Heart left ventricle (tissue), 13 donors: ENCODE data around the gene TSPAN32.

Experiments used
- CTCF ChIP-seq, 12 donors: fragments of 200-600 bp; sonication (generic) in 4 of 12; IDR thresholded peaks; one replicate each; pipeline versions ENCODE4 v1.5.0 to v1.8.0; 2018 to 2022; ENCODE audit warnings: antibody characterized with exemption in 12 of 12, mild to moderate bottlenecking in 5 of 12
- POLR2A ChIP-seq, 2 donors: fragments of 450-650 bp; IDR thresholded peaks; one replicate each; pipeline ENCODE4 v1.6.1; 2017; ENCODE audit warnings: antibody characterized with exemption in 2 of 2, mild to moderate bottlenecking in 2 of 2, moderate library complexity in 2 of 2
- donor health status: ischemic (EF 13 %, LVEDD 7.1; RV severe dilation, severe dysfunction).
- donor health status: DM: no; HTN: yes; CAD: no.
- donor health status: DM: no; HTN: no; CAD: no.
- donor health status: ischemic (EF 25% LVEDD 6.9; RV normal size, moderate dysfunction).
- donor health status: ischemic (EF 25% LVEDD 5.7; RV mildly dilated, moderate dysfunction).
- donor health status: ischemic (EF 35%, LVEDD 5.7; RV mildly dilated, moderate dysfunction).
- donor health status: nonischemic (EF 11% LVEDD 7.7; RV severe dilation, severe dysfunction).
- donor health status: DM: yes; HTN: yes; CAD: no.
- donor health status: PGD.
- donor health status: ischemic (EF 29% LVEDD 5.4; RV normal size, mild dysfunction).
- donor health status: nonischemic (EF 23%, LVEDD 6.1; RV moderate dilation, normal function).

- no peak for TF ChIP-seq CTCF (IDR thresholded peaks at IDR 0.05)
- no peak for TF ChIP-seq POLR2A (IDR thresholded peaks at IDR 0.05)
Measured at GRCh38 chr11:2272946-2273280, 28.9 kb upstream of the TSPAN32 start.
